ENCODE results near the gene CLIC5. TPM values are rescaled to one million over a fixed set of nuclear protein-coding genes. Genes with fewer than 3 reads are reported as not detected.

Gene CLIC5
- total RNA-seq, 1 experiment from 2014 or later: 0.20 TPM

DNA sequence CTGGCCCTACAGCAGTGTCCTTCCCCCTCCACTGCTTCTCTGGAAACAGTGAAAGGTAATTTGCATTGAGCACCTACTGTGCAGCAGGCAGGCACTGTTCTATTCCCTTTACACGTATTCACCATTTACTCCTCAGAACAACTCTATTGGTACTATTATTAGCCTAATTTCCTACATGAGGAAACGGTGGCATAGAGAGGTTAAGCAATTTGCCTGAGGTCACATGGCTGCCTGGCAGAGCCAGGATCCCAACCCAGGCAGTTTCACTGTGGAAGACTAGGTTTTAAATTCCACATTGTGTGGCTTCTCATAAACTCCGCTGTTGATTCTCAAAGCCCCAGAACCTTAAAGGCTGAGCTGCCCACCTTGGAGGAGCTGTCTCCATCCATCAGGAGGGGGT, 72.7 kb downstream of the CLIC5 start:
- Histone ChIP-seq H2BK12ac (ENCODE audit: insufficient read length, low read depth, low read length) (no peak overlapping the region), H3K79me2 (ENCODE audit: insufficient read depth, low read length) (no peaks in the 10 kb centered on the region), H3K27me3 (ENCODE audit: insufficient read depth, low read length) (no peaks in the 10 kb centered on the region), H3T11ph (ENCODE audit: low read length) (no peak overlapping the region), H3K4ac (ENCODE audit: low read depth, low read length) (no peak overlapping the region), H3K27ac (ENCODE audit: insufficient read length, low read depth, low read length) (no peak overlapping the region), H3K4me2 (ENCODE audit: insufficient read depth, insufficient read length, low read length) (no peak overlapping the region), H3K18ac (ENCODE audit: insufficient read length, low read depth, low read length) (no peak overlapping the region), H3K23ac (ENCODE audit: insufficient read length, low read depth, low read length) (no peak overlapping the region), H3K23me2 (ENCODE audit: insufficient read length, low read depth, low read length, poor library complexity, severe bottlenecking) (no peaks in the 10 kb centered on the region), H4K5ac (ENCODE audit: insufficient read length, low read depth, low read length) (no peak overlapping the region), H2BK20ac (ENCODE audit: low read depth, low read length, poor library complexity, severe bottlenecking) (no peak overlapping the region), H2BK5ac (ENCODE audit: insufficient read length, low read length) (no peak overlapping the region), H4K8ac (replicated peaks; ENCODE audit: insufficient read length, low read depth, low read length) (no peak overlapping the region), H4K20me1 (ENCODE audit: control insufficient read depth, insufficient read depth, insufficient read length) (no peaks in the 10 kb centered on the region), H3K14ac (ENCODE audit: insufficient read depth, low read length) (no peak overlapping the region), H2AFZ (ENCODE audit: low read length) (no peak overlapping the region), H3K4me1 (ENCODE audit: insufficient read depth, low read length) (peaks cover 4% of the 10 kb centered on the region; the same call in 1 of the 2 replicates), H3K9ac (ENCODE audit: extremely low read depth, insufficient read length, low read length) (no peak overlapping the region), H2AK5ac (ENCODE audit: insufficient read length, low read length) (no peak overlapping the region), H3K56ac (ENCODE audit: insufficient read length, low read depth, low read length) (no peak overlapping the region), H2BK120ac (ENCODE audit: low read depth, low read length, poor library complexity, severe bottlenecking) (no peak overlapping the region), H3K9me3 (ENCODE audit: control insufficient read depth, low read depth, low read length) (no peaks in the 10 kb centered on the region), H2BK15ac (ENCODE audit: low read depth, low read length) (no peak overlapping the region), H3K79me1 (ENCODE audit: insufficient read depth, low read depth, low read length, poor library complexity, severe bottlenecking) (no peaks in the 10 kb centered on the region), H4K91ac (ENCODE audit: insufficient read length, low read depth, low read length) (no peak overlapping the region)
- Mint-ChIP-seq H3K36me3 (ENCODE audit: insufficient read depth in 1 of 3, low read depth in 3 of 3) (no peaks in the 10 kb centered on the region), H3K9me3 (no peaks in the 10 kb centered on the region; a peak in 1 of 5 replicates), H3K27me3 (ENCODE audit: low read depth) (peaks cover 15% of the 10 kb centered on the region), H3K4me1 (peaks cover 9 to 17% of the 10 kb centered on the region in 2 experiments), H3K4me3 (no peak overlapping the region), H3K27ac (no peak overlapping the region)
- TF ChIP-seq, protein P1, sequence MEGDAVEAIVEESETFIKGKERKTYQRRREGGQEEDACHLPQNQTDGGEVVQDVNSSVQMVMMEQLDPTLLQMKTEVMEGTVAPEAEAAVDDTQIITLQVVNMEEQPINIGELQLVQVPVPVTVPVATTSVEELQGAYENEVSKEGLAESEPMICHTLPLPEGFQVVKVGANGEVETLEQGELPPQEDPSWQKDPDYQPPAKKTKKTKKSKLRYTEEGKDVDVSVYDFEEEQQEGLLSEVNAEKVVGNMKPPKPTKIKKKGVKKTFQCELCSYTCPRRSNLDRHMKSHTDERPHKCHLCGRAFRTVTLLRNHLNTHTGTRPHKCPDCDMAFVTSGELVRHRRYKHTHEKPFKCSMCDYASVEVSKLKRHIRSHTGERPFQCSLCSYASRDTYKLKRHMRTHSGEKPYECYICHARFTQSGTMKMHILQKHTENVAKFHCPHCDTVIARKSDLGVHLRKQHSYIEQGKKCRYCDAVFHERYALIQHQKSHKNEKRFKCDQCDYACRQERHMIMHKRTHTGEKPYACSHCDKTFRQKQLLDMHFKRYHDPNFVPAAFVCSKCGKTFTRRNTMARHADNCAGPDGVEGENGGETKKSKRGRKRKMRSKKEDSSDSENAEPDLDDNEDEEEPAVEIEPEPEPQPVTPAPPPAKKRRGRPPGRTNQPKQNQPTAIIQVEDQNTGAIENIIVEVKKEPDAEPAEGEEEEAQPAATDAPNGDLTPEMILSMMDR (conservative IDR thresholded peaks at IDR 0.05): no peak
- WGBS (ENCODE audit: extremely low coverage, insufficient read length, low lambda C conversion rate): no CpG with 5 or more reads among the region's 3 CpGs
- no peak for DNase-seq

Measured in H9 (cell line).